ENCODE results near the gene SLC7A5. TPM values are rescaled to one million over a fixed set of nuclear protein-coding genes. Genes with fewer than 3 reads are reported as not detected.

SLC7A5 gene
- total and polyA plus RNA-seq, 2 of the 13 experiments (the other 11 are each of a cell fraction or from before 2014, with no cell fraction given): 79.6 to 155 TPM

GRCh38 chr16:87877942-87878507 lies 8.7 kb upstream of the SLC7A5 start (continued):
- TF ChIP-seq ZNF562 (CRISPR knock-in tag; IDR thresholded peaks at IDR 0.05; ENCODE audit: borderline replicate concordance) (no peak), ZBTB8A (CRISPR knock-in tag; IDR thresholded peaks at IDR 0.05; ENCODE audit: borderline replicate concordance, low read depth) (no peak), WIZ (CRISPR knock-in tag; IDR thresholded peaks at IDR 0.05) (no peak), TBX2 (CRISPR knock-in tag; IDR thresholded peaks at IDR 0.05; ENCODE audit: borderline replicate concordance) (peak; percentile 49; the same call in 1 of the 2 replicates), GABPA (IDR thresholded peaks at IDR 0.05; ENCODE audit: low read depth, low read length) (no peak), GABPA (CRISPR knock-in tag; IDR thresholded peaks at IDR 0.05; ENCODE audit: low read depth) (no peak), MED1 (CRISPR knock-in tag; IDR thresholded peaks at IDR 0.05) (no peak), BORCS8-MEF2B (CRISPR knock-in tag; IDR thresholded peaks at IDR 0.05) (no peak), POLR2AphosphoS2 (IDR thresholded peaks at IDR 0.05; ENCODE audit: low read depth, low read length) (no peak), ZNF414 (CRISPR knock-in tag; IDR thresholded peaks at IDR 0.05) (no peak), ASH2L (IDR thresholded peaks at IDR 0.05; ENCODE audit: insufficient read length, low read depth, low read length) (no peak), PITX1 (CRISPR knock-in tag; IDR thresholded peaks at IDR 0.05) (peak; percentile 58), ZXDC (CRISPR knock-in tag; IDR thresholded peaks at IDR 0.05) (no peak), JDP2 (CRISPR knock-in tag; IDR thresholded peaks at IDR 0.05; ENCODE audit: borderline replicate concordance) (no peak), SAFB2 (CRISPR knock-in tag; IDR thresholded peaks at IDR 0.05; ENCODE audit: borderline replicate concordance, low read depth) (no peak), NRL (CRISPR knock-in tag; IDR thresholded peaks at IDR 0.05; ENCODE audit: borderline replicate concordance) (peak; percentile 86), ZFP62 (CRISPR knock-in tag; IDR thresholded peaks at IDR 0.05) (no peak), ZNF530 (CRISPR knock-in tag; IDR thresholded peaks at IDR 0.05; ENCODE audit: low read depth) (no peak), ZZZ3 (CRISPR knock-in tag; IDR thresholded peaks at IDR 0.05; ENCODE audit: borderline replicate concordance) (no peak), RXRA (CRISPR knock-in tag; IDR thresholded peaks at IDR 0.05) (no peak), GABPB1 (CRISPR knock-in tag; IDR thresholded peaks at IDR 0.05) (no peak; the same call in 1 of the 2 replicates), ZNF839 (CRISPR knock-in tag; IDR thresholded peaks at IDR 0.05; ENCODE audit: borderline replicate concordance) (no peak), ZNF230 (CRISPR knock-in tag; IDR thresholded peaks at IDR 0.05) (no peak)
- TF ChIP-seq, protein P1, sequence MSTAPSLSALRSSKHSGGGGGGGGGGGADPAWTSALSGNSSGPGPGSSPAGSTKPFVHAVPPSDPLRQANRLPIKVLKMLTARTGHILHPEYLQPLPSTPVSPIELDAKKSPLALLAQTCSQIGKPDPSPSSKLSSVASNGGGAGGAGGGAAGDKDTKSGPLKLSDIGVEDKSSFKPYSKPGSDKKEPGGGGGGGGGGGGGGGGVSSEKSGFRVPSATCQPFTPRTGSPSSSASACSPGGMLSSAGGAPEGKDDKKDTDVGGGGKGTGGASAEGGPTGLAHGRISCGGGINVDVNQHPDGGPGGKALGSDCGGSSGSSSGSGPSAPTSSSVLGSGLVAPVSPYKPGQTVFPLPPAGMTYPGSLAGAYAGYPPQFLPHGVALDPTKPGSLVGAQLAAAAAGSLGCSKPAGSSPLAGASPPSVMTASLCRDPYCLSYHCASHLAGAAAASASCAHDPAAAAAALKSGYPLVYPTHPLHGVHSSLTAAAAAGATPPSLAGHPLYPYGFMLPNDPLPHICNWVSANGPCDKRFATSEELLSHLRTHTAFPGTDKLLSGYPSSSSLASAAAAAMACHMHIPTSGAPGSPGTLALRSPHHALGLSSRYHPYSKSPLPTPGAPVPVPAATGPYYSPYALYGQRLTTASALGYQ (CRISPR knock-in tag; IDR thresholded peaks at IDR 0.05): no peak
- TF ChIP-seq, protein P2, sequence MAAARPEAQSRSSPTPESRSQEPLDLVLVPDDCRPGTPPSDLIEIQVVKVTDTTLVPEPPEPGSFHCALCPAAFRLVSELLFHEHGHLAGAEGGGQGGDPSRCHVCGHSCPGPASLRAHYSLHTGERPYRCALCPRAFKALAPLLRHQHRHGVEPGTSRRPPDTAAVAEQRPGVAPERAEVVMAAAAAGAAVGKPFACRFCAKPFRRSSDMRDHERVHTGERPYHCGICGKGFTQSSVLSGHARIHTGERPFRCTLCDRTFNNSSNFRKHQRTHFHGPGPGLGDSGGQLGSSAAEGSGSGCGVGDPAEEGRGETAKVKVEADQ (CRISPR knock-in tag; IDR thresholded peaks at IDR 0.05; ENCODE audit: borderline replicate concordance): no peak
